Immature natural killer cell (primary cell): Measurements from ENCODE around the gene ARMH3. TPM values are rescaled to one million over a fixed set of nuclear protein-coding genes. Genes with fewer than 3 reads are reported as not detected.

Source experiments
- polyA plus RNA-seq, 3 donors: library from polyadenylated mRNA; unstranded; fragments of 300-500 nt; fragmentation: Illumina TruSeq; gene quantifications; one replicate each; pipeline ENCODE4 v1.2.3, GENCODE V29; 2021

The ARMH3 gene
- polyA plus RNA-seq, 3 donors from 2014 or later = 14.4 to 19.8 (median 17.5) TPM

Other genes with a start within 250 kb of the ARMH3 start
- gene OGA, start 237.7 kb downstream of the ARMH3 start, polyA plus RNA-seq = 10 to 100 TPM; 32.0 to 57.0 (median 46.6) TPM
- gene KCNIP2, start 212.4 kb downstream of the ARMH3 start, polyA plus RNA-seq = not detected
- 10 to 100 TPM; 33.3 to 38.4 (median 34.0) TPM for gene HPS6, start 9.2 kb upstream of the ARMH3 start, polyA plus RNA-seq
- gene LDB1, start 64.2 kb upstream of the ARMH3 start, polyA plus RNA-seq = 10 to 100 TPM in 2 of 3 donors, 1 to 10 TPM in 1; 5.5 to 24.8 (median 24.2) TPM
- 10 to 100 TPM in 1 of 3 donors, 1 to 10 TPM in 2; 3.8 to 10.9 (median 7.5) TPM for gene PPRC1, start 76.9 kb upstream of the ARMH3 start, polyA plus RNA-seq
- 10 to 100 TPM; 15.1 to 80.4 (median 29.4) TPM for gene NOLC1, start 96.2 kb upstream of the ARMH3 start, polyA plus RNA-seq
- not detected for gene ELOVL3, start 170.1 kb upstream of the ARMH3 start, polyA plus RNA-seq
- not detected for gene PITX3, start 185.3 kb upstream of the ARMH3 start, polyA plus RNA-seq
- 10 to 100 TPM in 1 of 3 donors, 1 to 10 TPM in 2; 3.5 to 23.2 (median 7.3) TPM for gene GBF1, start 189.4 kb upstream of the ARMH3 start, polyA plus RNA-seq